HepG2 (cell line): ENCODE data around the gene RASSF7. TPM values are rescaled to one million over a fixed set of nuclear protein-coding genes. Genes with fewer than 3 reads are reported as not detected.

Source experiments
- ARNT2 ChIP-seq: sonication (generic); formaldehyde crosslinking; IDR thresholded peaks from 2 replicates; pipeline ENCODE4 v1.8.0; 2022; ENCODE audit warnings: mild to moderate bottlenecking, low read depth, missing genetic modification reagents, moderate library complexity
- CBFB ChIP-seq: sonication (generic); formaldehyde crosslinking; IDR thresholded peaks from 2 replicates; pipeline ENCODE4 v1.4.0; 2020; ENCODE audit warnings: missing genetic modification reagents
- NR2C2 ChIP-seq: sonication (generic); formaldehyde crosslinking; IDR thresholded peaks from 2 replicates; pipeline ENCODE4 v1.4.0; 2020; ENCODE audit warnings: missing genetic modification reagents, mild to moderate bottlenecking, moderate library complexity, borderline replicate concordance
- NR2F6 ChIP-seq, 2 experiments: IDR thresholded peaks; 2 replicates each; pipeline ENCODE4 v1.6.1; 2016; ENCODE audit warnings: antibody characterized with exemption in 1 of 2, mild to moderate bottlenecking in 1 of 2
- POLR2AphosphoS2 ChIP-seq: IDR thresholded peaks from 2 replicates; pipeline ENCODE4 v1.6.1; 2011; ENCODE audit warnings: low read depth, low read length, improper control_type of control experiment
- RARA ChIP-seq: IDR thresholded peaks from 2 replicates; pipeline ENCODE4 v1.6.1; 2016; ENCODE audit warnings: missing genetic modification reagents, missing compliant biosample characterization
- RBM39 ChIP-seq: fragments of 200-400 bp; formaldehyde crosslinking; IDR thresholded peaks from one replicate; pipeline ENCODE4 v1.6.1; 2018; ENCODE audit warnings: antibody characterized with exemption, mild to moderate bottlenecking, low read depth, low read length; ENCODE audit not compliant: poor library complexity, severe bottlenecking
- RXRA ChIP-seq: sonication (generic); formaldehyde crosslinking; IDR thresholded peaks from 2 replicates; pipeline ENCODE4 v1.5.1; 2020; ENCODE audit warnings: missing genetic modification reagents
- RXRB ChIP-seq: IDR thresholded peaks from 2 replicates; pipeline ENCODE4 v1.6.1; 2016; ENCODE audit warnings: borderline replicate concordance, missing genetic modification reagents, missing compliant biosample characterization
- SIN3B ChIP-seq: fragments of 150-350 bp; IDR thresholded peaks from 2 replicates; pipeline ENCODE4 v1.6.1; 2014; ENCODE audit warnings: low read length
- SPEN ChIP-seq: sonication (generic); formaldehyde crosslinking; IDR thresholded peaks from 2 replicates; pipeline ENCODE4 v1.5.1; 2020; ENCODE audit warnings: low read depth, mild to moderate bottlenecking, missing genetic modification reagents
- TFAP4 ChIP-seq: sonication (generic); IDR thresholded peaks from 2 replicates; pipeline ENCODE4 v1.6.1; 2016; ENCODE audit warnings: low read depth, borderline replicate concordance
- ZBTB7A ChIP-seq: sonication (generic); formaldehyde crosslinking; IDR thresholded peaks from 2 replicates; pipeline ENCODE4 v1.8.0; 2022; ENCODE audit warnings: mild to moderate bottlenecking, missing genetic modification reagents
- ZNF598 ChIP-seq: sonication (generic); formaldehyde crosslinking; IDR thresholded peaks from 2 replicates; pipeline ENCODE4 v1.5.1; 2020; ENCODE audit warnings: mild to moderate bottlenecking, missing genetic modification reagents, borderline replicate concordance
- ZNF746 ChIP-seq: sonication (generic); formaldehyde crosslinking; IDR thresholded peaks from 2 replicates; pipeline ENCODE4 v1.8.0; 2022; ENCODE audit warnings: mild to moderate bottlenecking, missing genetic modification reagents
- ZNF75D ChIP-seq: sonication (generic); formaldehyde crosslinking; IDR thresholded peaks from 2 replicates; pipeline ENCODE4 v1.8.1; 2023; ENCODE audit warnings: missing genetic modification reagents, mild to moderate bottlenecking, borderline replicate concordance
- ZSCAN25 ChIP-seq: sonication (generic); formaldehyde crosslinking; IDR thresholded peaks from 2 replicates; pipeline ENCODE4 v1.8.0; 2022; ENCODE audit warnings: mild to moderate bottlenecking, missing genetic modification reagents
- polyA plus RNA-seq, 8 experiments: library from polyadenylated mRNA; depleted of rRNA in 3 of 8; stranded (reverse) in 7 of 8; unstranded in 1 of 8; fragments of >200 nt; fragmentation: Illumina TruSeq in 4 of 8; extraction: Trizol in 4 of 8; gene quantifications; 2 replicates each; pipeline versions ENCODE4 v1.2.1 to v1.2.3, GENCODE V29; 2011 to 2016; ENCODE audit warnings: low read depth in 4 of 8, missing spikeins in 1 of 8, mixed read lengths in 1 of 8; ENCODE audit not compliant: insufficient read depth in 1 of 8
- total RNA-seq, 5 experiments: library from RNA; depleted of rRNA; stranded (reverse); fragments of >200 nt; fragmentation: Illumina TruSeq; extraction: Trizol; gene quantifications; 2 replicates each; pipeline ENCODE4 v1.2.3, GENCODE V29; 2016; ENCODE audit warnings: low read depth in 1 of 5
- TF ChIP-seq, protein P1 (sequence below): sonication (generic); formaldehyde crosslinking; IDR thresholded peaks from 2 replicates; pipeline ENCODE4 v1.5.1; 2020; ENCODE audit warnings: missing genetic modification reagents, mild to moderate bottlenecking, borderline replicate concordance
- TF ChIP-seq, protein P2 (sequence below): sonication (generic); formaldehyde crosslinking; IDR thresholded peaks from 2 replicates; pipeline ENCODE4 v1.4.0; 2020; ENCODE audit warnings: missing genetic modification reagents, borderline replicate concordance
- TF ChIP-seq, protein P3 (sequence below): sonication (generic); formaldehyde crosslinking; IDR thresholded peaks from 2 replicates; pipeline ENCODE4 v1.4.0; 2020; ENCODE audit warnings: missing genetic modification reagents
- TF ChIP-seq, protein P4 (sequence below): sonication (generic); formaldehyde crosslinking; conservative IDR thresholded peaks from 2 replicates; pipeline ENCODE4 v1.4.0; 2020; ENCODE audit warnings: missing genetic modification reagents

The RASSF7 gene
- total and polyA plus RNA-seq, 2 of the 13 experiments (the other 11 are each of a cell fraction or from before 2014, with no cell fraction given): 20.2 to 28.6 TPM

- peak; percentile 76; the same call in 1 of the 2 replicates for TF ChIP-seq TFAP4
- no peak for TF ChIP-seq ZNF75D (CRISPR knock-in tag)
- peak; percentile 37; the same call in 1 of the 2 replicates for TF ChIP-seq SPEN (CRISPR knock-in tag)
- no peak for TF ChIP-seq POLR2AphosphoS2
- TF ChIP-seq, protein P1, sequence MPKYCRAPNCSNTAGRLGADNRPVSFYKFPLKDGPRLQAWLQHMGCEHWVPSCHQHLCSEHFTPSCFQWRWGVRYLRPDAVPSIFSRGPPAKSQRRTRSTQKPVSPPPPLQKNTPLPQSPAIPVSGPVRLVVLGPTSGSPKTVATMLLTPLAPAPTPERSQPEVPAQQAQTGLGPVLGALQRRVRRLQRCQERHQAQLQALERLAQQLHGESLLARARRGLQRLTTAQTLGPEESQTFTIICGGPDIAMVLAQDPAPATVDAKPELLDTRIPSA (CRISPR knock-in tag): no peak
- peak; percentile 84 for TF ChIP-seq RARA (CRISPR knock-in tag)
- TF ChIP-seq, protein P2, sequence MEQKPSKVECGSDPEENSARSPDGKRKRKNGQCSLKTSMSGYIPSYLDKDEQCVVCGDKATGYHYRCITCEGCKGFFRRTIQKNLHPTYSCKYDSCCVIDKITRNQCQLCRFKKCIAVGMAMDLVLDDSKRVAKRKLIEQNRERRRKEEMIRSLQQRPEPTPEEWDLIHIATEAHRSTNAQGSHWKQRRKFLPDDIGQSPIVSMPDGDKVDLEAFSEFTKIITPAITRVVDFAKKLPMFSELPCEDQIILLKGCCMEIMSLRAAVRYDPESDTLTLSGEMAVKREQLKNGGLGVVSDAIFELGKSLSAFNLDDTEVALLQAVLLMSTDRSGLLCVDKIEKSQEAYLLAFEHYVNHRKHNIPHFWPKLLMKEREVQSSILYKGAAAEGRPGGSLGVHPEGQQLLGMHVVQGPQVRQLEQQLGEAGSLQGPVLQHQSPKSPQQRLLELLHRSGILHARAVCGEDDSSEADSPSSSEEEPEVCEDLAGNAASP (CRISPR knock-in tag): peak; percentile 21; the same call in 1 of the 2 replicates
- TF ChIP-seq CBFB (CRISPR knock-in tag): 0 out of 2 replicates have a peak, but pooled peaks have one; percentile 29
- peak; percentile 68; the same call in 1 of the 2 replicates for TF ChIP-seq RXRA
- 0 out of 2 replicates have a peak, but pooled peaks have one; percentile 32 for TF ChIP-seq ZNF598 (CRISPR knock-in tag)
- TF ChIP-seq ARNT2: no peak
- TF ChIP-seq ZBTB7A: peak; percentile 57
- peak; percentile 36; the same call in 1 of the 2 replicates for TF ChIP-seq NR2F6 (IDR thresholded peaks at IDR 0.05)
- TF ChIP-seq NR2F6 (CRISPR knock-in tag; IDR thresholded peaks at IDR 0.05): peak; percentile 64
- TF ChIP-seq, protein P3, sequence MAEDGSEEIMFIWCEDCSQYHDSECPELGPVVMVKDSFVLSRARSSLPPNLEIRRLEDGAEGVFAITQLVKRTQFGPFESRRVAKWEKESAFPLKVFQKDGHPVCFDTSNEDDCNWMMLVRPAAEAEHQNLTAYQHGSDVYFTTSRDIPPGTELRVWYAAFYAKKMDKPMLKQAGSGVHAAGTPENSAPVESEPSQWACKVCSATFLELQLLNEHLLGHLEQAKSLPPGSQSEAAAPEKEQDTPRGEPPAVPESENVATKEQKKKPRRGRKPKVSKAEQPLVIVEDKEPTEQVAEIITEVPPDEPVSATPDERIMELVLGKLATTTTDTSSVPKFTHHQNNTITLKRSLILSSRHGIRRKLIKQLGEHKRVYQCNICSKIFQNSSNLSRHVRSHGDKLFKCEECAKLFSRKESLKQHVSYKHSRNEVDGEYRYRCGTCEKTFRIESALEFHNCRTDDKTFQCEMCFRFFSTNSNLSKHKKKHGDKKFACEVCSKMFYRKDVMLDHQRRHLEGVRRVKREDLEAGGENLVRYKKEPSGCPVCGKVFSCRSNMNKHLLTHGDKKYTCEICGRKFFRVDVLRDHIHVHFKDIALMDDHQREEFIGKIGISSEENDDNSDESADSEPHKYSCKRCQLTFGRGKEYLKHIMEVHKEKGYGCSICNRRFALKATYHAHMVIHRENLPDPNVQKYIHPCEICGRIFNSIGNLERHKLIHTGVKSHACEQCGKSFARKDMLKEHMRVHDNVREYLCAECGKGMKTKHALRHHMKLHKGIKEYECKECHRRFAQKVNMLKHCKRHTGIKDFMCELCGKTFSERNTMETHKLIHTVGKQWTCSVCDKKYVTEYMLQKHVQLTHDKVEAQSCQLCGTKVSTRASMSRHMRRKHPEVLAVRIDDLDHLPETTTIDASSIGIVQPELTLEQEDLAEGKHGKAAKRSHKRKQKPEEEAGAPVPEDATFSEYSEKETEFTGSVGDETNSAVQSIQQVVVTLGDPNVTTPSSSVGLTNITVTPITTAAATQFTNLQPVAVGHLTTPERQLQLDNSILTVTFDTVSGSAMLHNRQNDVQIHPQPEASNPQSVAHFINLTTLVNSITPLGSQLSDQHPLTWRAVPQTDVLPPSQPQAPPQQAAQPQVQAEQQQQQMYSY (CRISPR knock-in tag): no peak
- TF ChIP-seq ZSCAN25 (CRISPR knock-in tag): peak; percentile 98
- TF ChIP-seq RXRB: peak; percentile 27; the same call in 1 of the 2 replicates
- 0 out of 2 replicates have a peak, but pooled peaks have one; percentile 38 for TF ChIP-seq ZNF746 (CRISPR knock-in tag)
- peak; percentile 60 for TF ChIP-seq NR2C2 (CRISPR knock-in tag)
- no peak for TF ChIP-seq SIN3B
- no peak for TF ChIP-seq RBM39
- TF ChIP-seq, protein P4, sequence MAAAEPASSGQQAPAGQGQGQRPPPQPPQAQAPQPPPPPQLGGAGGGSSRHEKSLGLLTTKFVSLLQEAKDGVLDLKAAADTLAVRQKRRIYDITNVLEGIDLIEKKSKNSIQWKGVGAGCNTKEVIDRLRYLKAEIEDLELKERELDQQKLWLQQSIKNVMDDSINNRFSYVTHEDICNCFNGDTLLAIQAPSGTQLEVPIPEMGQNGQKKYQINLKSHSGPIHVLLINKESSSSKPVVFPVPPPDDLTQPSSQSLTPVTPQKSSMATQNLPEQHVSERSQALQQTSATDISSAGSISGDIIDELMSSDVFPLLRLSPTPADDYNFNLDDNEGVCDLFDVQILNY: no peak
These were observed 7.4 kb upstream of the RASSF7 start (continued) for GRCh38 chr11:553083-553987.
